ENCODE measurements around the gene ZMYND8. TPM values are rescaled to one million over a fixed set of nuclear protein-coding genes. Genes with fewer than 3 reads are reported as not detected.

The ZMYND8 gene
- total and polyA plus RNA-seq, 4 donors, result 14.2 to 46.4 (median 30.1) TPM

- ATAC-seq (ENCODE audit: insufficient read depth, low FRiP score), result no peak
- Histone ChIP-seq H3K27me3 (ENCODE audit: control insufficient read depth in 3 of 3, insufficient read depth in 3 of 3, low read length in 2 of 3) (no peaks in the 10 kb centered on the region), H3K9ac (ENCODE audit: insufficient read depth in 1 of 2, low read length in 2 of 2) (no peak overlapping the region), H3K36me3 (ENCODE audit: control insufficient read depth in 4 of 4, insufficient read depth in 4 of 4, low read length in 4 of 4) (peaks cover 13 to 22% (median 20%) of the 10 kb centered on the region in 4 donors), H3K27ac (ENCODE audit: low read depth in 1 of 2, low read length in 1 of 2) (no peak overlapping the region), H3K9me3 (ENCODE audit: control insufficient read depth in 4 of 4, insufficient read depth in 3 of 4, low read length in 3 of 4) (no peaks in the 10 kb centered on the region), H3K4me3 (no peak overlapping the region), H3K4me1 (ENCODE audit: control insufficient read depth in 5 of 5, insufficient read depth in 5 of 5, low read length in 5 of 5) (peaks cover 0 to 4% (median 0%) of the 10 kb centered on the region in 5 donors)
- 94% methylated on average over 4 of the region's 4 CpGs for WGBS, 2 donors
- no peak for DNase-seq
- no peak for TF ChIP-seq CTCF (IDR thresholded peaks at IDR 0.05; ENCODE audit: control extremely low read depth, extremely low read depth)
Observed at GRCh38 chr20:47297746-47298145, 58.8 kb downstream of the ZMYND8 start.

- no peak for ATAC-seq (ENCODE audit: insufficient read depth, low FRiP score)
Observed at GRCh38 chr20:47296950-47297349, 59.5 kb downstream of the ZMYND8 start.

GRCh38 chr20:47295921-47296426 is 60.5 kb downstream of the ZMYND8 start:
- ATAC-seq (ENCODE audit: insufficient read depth, low FRiP score), result peak; percentile 84
- no peak for DNase-seq
- Histone ChIP-seq H3K27ac (ENCODE audit: low read depth in 1 of 2, low read length in 1 of 2) (peak overlapping the region; percentile 25 to 53), H3K9me3 (ENCODE audit: control insufficient read depth in 4 of 4, insufficient read depth in 3 of 4, low read length in 3 of 4) (no peaks in the 10 kb centered on the region), H3K4me1 (ENCODE audit: control insufficient read depth in 5 of 5, insufficient read depth in 5 of 5, low read length in 5 of 5) (peaks cover 0 to 4% (median 0%) of the 10 kb centered on the region in 5 donors), H3K36me3 (ENCODE audit: control insufficient read depth in 4 of 4, insufficient read depth in 4 of 4, low read length in 4 of 4) (peaks cover 25 to 27% (median 27%) of the 10 kb centered on the region in 4 donors), H3K27me3 (ENCODE audit: control insufficient read depth in 3 of 3, insufficient read depth in 3 of 3, low read length in 2 of 3) (no peaks in the 10 kb centered on the region), H3K9ac (ENCODE audit: insufficient read depth in 1 of 2, low read length in 2 of 2) (no peak overlapping the region), H3K4me3 (no peak overlapping the region)
- WGBS, 2 donors, result 76 to 86% methylated on average over 6 of the region's 6 CpGs
- no peak for TF ChIP-seq CTCF (IDR thresholded peaks at IDR 0.05; ENCODE audit: control extremely low read depth, extremely low read depth)

More at GRCh38 chr20:47296950-47297349, 59.5 kb downstream of the ZMYND8 start:
- TF ChIP-seq CTCF (IDR thresholded peaks at IDR 0.05; ENCODE audit: control extremely low read depth, extremely low read depth), result no peak
- no peak for DNase-seq
- Histone ChIP-seq H3K9ac (ENCODE audit: insufficient read depth in 1 of 2, low read length in 2 of 2) (no peak overlapping the region), H3K27me3 (ENCODE audit: control insufficient read depth in 3 of 3, insufficient read depth in 3 of 3, low read length in 2 of 3) (no peaks in the 10 kb centered on the region), H3K36me3 (ENCODE audit: control insufficient read depth in 4 of 4, insufficient read depth in 4 of 4, low read length in 4 of 4) (peaks cover 17 to 26% (median 21%) of the 10 kb centered on the region in 4 donors), H3K9me3 (ENCODE audit: control insufficient read depth in 4 of 4, insufficient read depth in 3 of 4, low read length in 3 of 4) (no peaks in the 10 kb centered on the region), H3K4me1 (ENCODE audit: control insufficient read depth in 5 of 5, insufficient read depth in 5 of 5, low read length in 5 of 5) (peaks cover 0 to 4% (median 0%) of the 10 kb centered on the region in 5 donors), H3K27ac (ENCODE audit: low read depth in 1 of 2, low read length in 1 of 2) (no peak overlapping the region), H3K4me3 (no peak overlapping the region)
- 88 to 90% methylated on average over 6 of the region's 6 CpGs for WGBS, 2 donors
